HEK293 (cell line): ENCODE data around the gene ANKRD13D.

Source experiments
- BCL11A ChIP-seq: fragments of 450-650 bp; formaldehyde crosslinking; IDR thresholded peaks from 2 replicates; pipeline ENCODE4 v1.5.1; 2016; ENCODE audit warnings: low read depth, missing biosample characterization, missing genetic modification characterization
- MZF1 ChIP-seq: fragments of 450-650 bp; formaldehyde crosslinking; IDR thresholded peaks from 2 replicates; pipeline ENCODE4 v1.5.1; 2017; ENCODE audit warnings: missing biosample characterization, missing genetic modification characterization, borderline replicate concordance
- OSR2 ChIP-seq: fragments of 450-650 bp; formaldehyde crosslinking; IDR thresholded peaks from 2 replicates; pipeline ENCODE4 v1.5.1; 2016; ENCODE audit warnings: missing biosample characterization, missing genetic modification characterization
- SP2 ChIP-seq: fragments of 450-650 bp; formaldehyde crosslinking; IDR thresholded peaks from 2 replicates; pipeline ENCODE4 v1.5.1; 2016; ENCODE audit warnings: missing biosample characterization, missing genetic modification characterization
- YY1 ChIP-seq: fragments of 450-650 bp; formaldehyde crosslinking; IDR thresholded peaks from 2 replicates; pipeline ENCODE4 v1.5.1; 2018; ENCODE audit warnings: missing biosample characterization, missing genetic modification characterization
- ZBTB1 ChIP-seq: fragments of 450-650 bp; formaldehyde crosslinking; IDR thresholded peaks from 2 replicates; pipeline ENCODE4 v1.5.1; 2016; ENCODE audit warnings: missing biosample characterization, missing genetic modification characterization
- ZBTB49 ChIP-seq: fragments of 450-650 bp; formaldehyde crosslinking; IDR thresholded peaks from 2 replicates; pipeline ENCODE4 v1.5.1; 2016; ENCODE audit warnings: missing biosample characterization, missing genetic modification characterization, low read depth
- ZNF175 ChIP-seq: fragments of 450-650 bp; formaldehyde crosslinking; IDR thresholded peaks from 2 replicates; pipeline ENCODE4 v1.5.1; 2016; ENCODE audit warnings: missing biosample characterization, missing genetic modification characterization
- ZNF350 ChIP-seq: fragments of 450-650 bp; formaldehyde crosslinking; IDR thresholded peaks from 2 replicates; pipeline ENCODE4 v1.5.0; 2017; ENCODE audit warnings: missing biosample characterization, mild to moderate bottlenecking, missing genetic modification characterization
- ZNF639 ChIP-seq: fragments of 450-650 bp; formaldehyde crosslinking; IDR thresholded peaks from 2 replicates; pipeline ENCODE4 v1.5.1; 2016; ENCODE audit warnings: missing biosample characterization, missing genetic modification characterization
- TF ChIP-seq, protein P1 (sequence below): fragments of 450-650 bp; formaldehyde crosslinking; IDR thresholded peaks from 2 replicates; pipeline ENCODE4 v1.5.1; 2016; ENCODE audit warnings: missing biosample characterization, missing genetic modification characterization
- TF ChIP-seq, protein P2 (sequence below): fragments of 450-650 bp; formaldehyde crosslinking; IDR thresholded peaks from 2 replicates; pipeline ENCODE4 v1.5.1; 2016; ENCODE audit warnings: missing biosample characterization, missing genetic modification characterization

DNA sequence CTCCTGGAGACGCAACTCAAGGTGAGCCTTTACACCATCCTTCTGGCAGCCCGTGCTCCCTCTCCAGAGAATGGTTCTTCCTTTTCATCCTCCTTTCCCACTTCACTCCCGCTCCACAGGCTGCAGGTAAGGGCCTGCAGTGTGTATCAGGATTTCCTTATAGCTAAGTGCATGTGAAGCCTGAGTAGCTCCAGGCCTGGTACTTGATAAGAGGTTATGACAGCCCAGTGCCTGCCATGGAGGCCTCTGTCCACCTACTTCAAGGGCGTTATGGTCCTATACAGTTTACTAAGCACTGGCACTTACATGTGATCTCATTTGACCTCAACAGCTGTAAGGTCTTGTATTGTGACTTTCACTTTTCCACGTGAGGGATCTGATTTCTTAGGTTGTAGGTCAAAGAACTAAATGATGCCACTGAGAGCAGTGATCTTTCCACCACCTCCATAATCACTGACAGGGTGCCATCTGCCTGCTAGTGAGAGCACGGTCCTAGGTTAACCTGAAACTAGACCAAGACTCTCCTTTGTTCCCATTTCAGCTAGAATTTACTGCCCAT lies 32.3 kb downstream of the ANKRD13D start:
- TF ChIP-seq, protein P1, sequence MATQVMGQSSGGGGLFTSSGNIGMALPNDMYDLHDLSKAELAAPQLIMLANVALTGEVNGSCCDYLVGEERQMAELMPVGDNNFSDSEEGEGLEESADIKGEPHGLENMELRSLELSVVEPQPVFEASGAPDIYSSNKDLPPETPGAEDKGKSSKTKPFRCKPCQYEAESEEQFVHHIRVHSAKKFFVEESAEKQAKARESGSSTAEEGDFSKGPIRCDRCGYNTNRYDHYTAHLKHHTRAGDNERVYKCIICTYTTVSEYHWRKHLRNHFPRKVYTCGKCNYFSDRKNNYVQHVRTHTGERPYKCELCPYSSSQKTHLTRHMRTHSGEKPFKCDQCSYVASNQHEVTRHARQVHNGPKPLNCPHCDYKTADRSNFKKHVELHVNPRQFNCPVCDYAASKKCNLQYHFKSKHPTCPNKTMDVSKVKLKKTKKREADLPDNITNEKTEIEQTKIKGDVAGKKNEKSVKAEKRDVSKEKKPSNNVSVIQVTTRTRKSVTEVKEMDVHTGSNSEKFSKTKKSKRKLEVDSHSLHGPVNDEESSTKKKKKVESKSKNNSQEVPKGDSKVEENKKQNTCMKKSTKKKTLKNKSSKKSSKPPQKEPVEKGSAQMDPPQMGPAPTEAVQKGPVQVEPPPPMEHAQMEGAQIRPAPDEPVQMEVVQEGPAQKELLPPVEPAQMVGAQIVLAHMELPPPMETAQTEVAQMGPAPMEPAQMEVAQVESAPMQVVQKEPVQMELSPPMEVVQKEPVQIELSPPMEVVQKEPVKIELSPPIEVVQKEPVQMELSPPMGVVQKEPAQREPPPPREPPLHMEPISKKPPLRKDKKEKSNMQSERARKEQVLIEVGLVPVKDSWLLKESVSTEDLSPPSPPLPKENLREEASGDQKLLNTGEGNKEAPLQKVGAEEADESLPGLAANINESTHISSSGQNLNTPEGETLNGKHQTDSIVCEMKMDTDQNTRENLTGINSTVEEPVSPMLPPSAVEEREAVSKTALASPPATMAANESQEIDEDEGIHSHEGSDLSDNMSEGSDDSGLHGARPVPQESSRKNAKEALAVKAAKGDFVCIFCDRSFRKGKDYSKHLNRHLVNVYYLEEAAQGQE (tag by site-specific recombination): no peak
- TF ChIP-seq, protein P2, sequence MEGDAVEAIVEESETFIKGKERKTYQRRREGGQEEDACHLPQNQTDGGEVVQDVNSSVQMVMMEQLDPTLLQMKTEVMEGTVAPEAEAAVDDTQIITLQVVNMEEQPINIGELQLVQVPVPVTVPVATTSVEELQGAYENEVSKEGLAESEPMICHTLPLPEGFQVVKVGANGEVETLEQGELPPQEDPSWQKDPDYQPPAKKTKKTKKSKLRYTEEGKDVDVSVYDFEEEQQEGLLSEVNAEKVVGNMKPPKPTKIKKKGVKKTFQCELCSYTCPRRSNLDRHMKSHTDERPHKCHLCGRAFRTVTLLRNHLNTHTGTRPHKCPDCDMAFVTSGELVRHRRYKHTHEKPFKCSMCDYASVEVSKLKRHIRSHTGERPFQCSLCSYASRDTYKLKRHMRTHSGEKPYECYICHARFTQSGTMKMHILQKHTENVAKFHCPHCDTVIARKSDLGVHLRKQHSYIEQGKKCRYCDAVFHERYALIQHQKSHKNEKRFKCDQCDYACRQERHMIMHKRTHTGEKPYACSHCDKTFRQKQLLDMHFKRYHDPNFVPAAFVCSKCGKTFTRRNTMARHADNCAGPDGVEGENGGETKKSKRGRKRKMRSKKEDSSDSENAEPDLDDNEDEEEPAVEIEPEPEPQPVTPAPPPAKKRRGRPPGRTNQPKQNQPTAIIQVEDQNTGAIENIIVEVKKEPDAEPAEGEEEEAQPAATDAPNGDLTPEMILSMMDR (tag by site-specific recombination): no peak
- no peak for TF ChIP-seq MZF1 (tag by site-specific recombination)
- TF ChIP-seq ZNF175 (tag by site-specific recombination): no peak
- TF ChIP-seq ZBTB49 (tag by site-specific recombination): no peak
- TF ChIP-seq ZNF639 (tag by site-specific recombination): no peak
- TF ChIP-seq YY1 (tag by site-specific recombination): no peak
- no peak for TF ChIP-seq ZNF350 (tag by site-specific recombination)
- TF ChIP-seq OSR2 (tag by site-specific recombination): no peak
- no peak for TF ChIP-seq BCL11A (tag by site-specific recombination)
- TF ChIP-seq SP2: no peak
- no peak for TF ChIP-seq ZBTB1 (tag by site-specific recombination)
